HepG2 (cell line): Measurements from ENCODE around the gene TXN. TPM values are rescaled to one million over a fixed set of nuclear protein-coding genes. Genes with fewer than 3 reads are reported as not detected.
A peak's percentile ranks its signal among the peaks of the same experiment; 100 is the strongest.

ENCODE experiments used
- ATAC-seq: fragments of 200-7000 bp; cut with Tn5 transposase; 3 replicates; pipeline ENCODE4 v1.9.1; 2020; ENCODE audit warnings: mild to moderate bottlenecking, moderate library complexity
- BruUV-seq: library from RNA; stranded (reverse); fragments of 400-500 nt; replicated peaks from 2 replicates; lab custom pipeline; 2021; lab: Mats Ljungman, UMichigan
- CTCF ChIA-PET: fragments of 300-600 bp; formaldehyde crosslinking; extraction: SDS; loops from one replicate; lab custom pipeline; 2021; ENCODE audit warnings: low total read pairs, inconsistent platforms, low intra/inter-chr PET ratio; lab: Yijun Ruan, JAX
- POLR2A ChIA-PET: fragments of 350-600 bp; sonication (Branson Sonifier 250); formaldehyde crosslinking; loops from one replicate; lab custom pipeline; 2020; ENCODE audit warnings: antibody characterized with exemption, inconsistent platforms; lab: Yijun Ruan, JAX
- DNase-seq: peaks from one replicate; pipeline ENCODE4 v3.0.0-alpha.2; 2015; ENCODE audit warnings: low spot score
- FAIRE-seq: peaks from 3 replicates; lab custom pipeline; 2011; peaks lifted over from hg19 to GRCh38; lab: Jason Lieb, UNC
- H2AFZ ChIP-seq: one replicate; pipeline ENCODE4 v1.6.1; 2011; ENCODE audit warnings: low read length, inconsistent platforms
- H3K27ac ChIP-seq: fragments of 300-600 bp; 3 replicates; pipeline ENCODE4 v1.8.0; 2011; ENCODE audit warnings: mixed run types, mild to moderate bottlenecking, mixed read lengths, low read length, inconsistent platforms; ENCODE audit not compliant: insufficient read depth; ENCODE audit errors: extremely low read length
- H3K27me3 ChIP-seq, 2 experiments: fragments of 200-600 bp in 1 of 2; 2 replicates in 1 of 2; 3 replicates in 1 of 2; pipeline versions ENCODE4 v1.6.0 to v1.8.0; 2011; ENCODE audit warnings: low read length in 2 of 2, mild to moderate bottlenecking in 2 of 2, moderate library complexity in 2 of 2, inconsistent platforms in 1 of 2; ENCODE audit not compliant: insufficient read depth in 2 of 2, control insufficient read depth in 1 of 2
- H3K36me3 ChIP-seq, 2 experiments: fragments of 200-600 bp in 1 of 2; replicated peaks in 1 of 2; 2 replicates in 1 of 2; 3 replicates in 1 of 2; pipeline versions ENCODE4 v1.5.1 to v1.8.0; 2011; ENCODE audit warnings: low read length in 2 of 2, inconsistent platforms in 1 of 2; ENCODE audit not compliant: insufficient read depth in 2 of 2, control insufficient read depth in 1 of 2
- H3K4me1 ChIP-seq: 2 replicates; pipeline ENCODE4 v1.5.1; 2012; ENCODE audit warnings: low read length, inconsistent platforms; ENCODE audit not compliant: insufficient read depth
- H3K4me2 ChIP-seq: 2 replicates; pipeline ENCODE4 v1.6.0; 2011; ENCODE audit warnings: low read depth, low read length, inconsistent platforms
- H3K4me3 ChIP-seq, 3 experiments: fragments of 200-600 bp in 1 of 3; sonication (generic), shearing (Covaris generic) in 1 of 3; replicated peaks in 1 of 3; 2 replicates each; pipeline ENCODE4 v1.5.1; 2011 to 2016; ENCODE audit warnings: low read length in 3 of 3, inconsistent platforms in 2 of 3, low read depth in 2 of 3, mild to moderate bottlenecking in 2 of 3, control low read depth in 1 of 3, mixed read lengths in 1 of 3; ENCODE audit not compliant: insufficient read depth in 1 of 3
- H3K79me2 ChIP-seq: one replicate; pipeline ENCODE4 v1.6.1; 2011; ENCODE audit warnings: low read length, inconsistent platforms; ENCODE audit not compliant: insufficient read depth
- H3K9ac ChIP-seq: 2 replicates; pipeline ENCODE4 v1.6.0; 2011; ENCODE audit warnings: mild to moderate bottlenecking, low read depth, low read length, inconsistent platforms; ENCODE audit not compliant: insufficient read depth
- H3K9me3 ChIP-seq: 2 replicates; pipeline ENCODE4 v1.5.1; 2012; ENCODE audit warnings: mild to moderate bottlenecking, low read length
- H4K20me1 ChIP-seq: 2 replicates; pipeline ENCODE4 v1.6.0; 2011; ENCODE audit warnings: inconsistent platforms, mild to moderate bottlenecking, low read length, moderate library complexity; ENCODE audit not compliant: insufficient read depth
- CEBPG ChIP-seq: IDR thresholded peaks from 2 replicates; pipeline ENCODE4 v1.6.1; 2016
- CENPX ChIP-seq: sonication (generic); formaldehyde crosslinking; IDR thresholded peaks from 2 replicates; pipeline ENCODE4 v1.9.0; 2021; ENCODE audit warnings: mild to moderate bottlenecking, missing genetic modification reagents, moderate library complexity
- FOXA3 ChIP-seq: IDR thresholded peaks from 2 replicates; pipeline ENCODE4 v1.6.1; 2016; ENCODE audit warnings: missing genetic modification reagents, missing compliant biosample characterization
- FOXC1 ChIP-seq: sonication (generic); formaldehyde crosslinking; IDR thresholded peaks from 2 replicates; pipeline ENCODE4 v1.8.0; 2022; ENCODE audit warnings: mild to moderate bottlenecking, missing genetic modification reagents, borderline replicate concordance
- FOXM1 ChIP-seq: sonication (generic); formaldehyde crosslinking; IDR thresholded peaks from 2 replicates; pipeline ENCODE4 v1.5.0; 2020; ENCODE audit warnings: missing genetic modification reagents
- KLF6 ChIP-seq: IDR thresholded peaks from 2 replicates; pipeline ENCODE4 v1.8.0; 2016; ENCODE audit warnings: missing biosample characterization, missing genetic modification reagents
- PHF5A ChIP-seq: IDR thresholded peaks from one replicate; pipeline ENCODE4 v1.6.1; 2018; ENCODE audit warnings: low read depth, missing genetic modification reagents; ENCODE audit not compliant: unreplicated experiment
- TEAD2 ChIP-seq: sonication (generic); formaldehyde crosslinking; IDR thresholded peaks from 2 replicates; pipeline ENCODE4 v1.9.0; 2021; ENCODE audit warnings: missing genetic modification reagents
- ZNF121 ChIP-seq: sonication (generic); formaldehyde crosslinking; IDR thresholded peaks from 2 replicates; pipeline ENCODE4 v1.5.0; 2020; ENCODE audit warnings: mild to moderate bottlenecking, missing genetic modification reagents
- ZNF24 ChIP-seq: fragments of 450-650 bp; IDR thresholded peaks from 2 replicates; pipeline ENCODE4 v1.6.1; 2017; ENCODE audit warnings: antibody characterized with exemption, mild to moderate bottlenecking
- ZNF556 ChIP-seq: sonication (generic); formaldehyde crosslinking; IDR thresholded peaks from 2 replicates; pipeline ENCODE4 v1.4.0; 2020; ENCODE audit warnings: mild to moderate bottlenecking, missing genetic modification reagents, borderline replicate concordance
- WGBS: methylation state at CpG from one replicate; pipeline ENCODE4 v1.1.6; 2017; ENCODE audit warnings: low lambda C conversion rate; 5-methylcytosine and 5-hydroxymethylcytosine counted together
- in situ Hi-C: cut with HindIII; loops from 2 replicates; pipeline ENCODE4 v1.10.0; 2017; ENCODE audit warnings: low pct_unique_long_range_greater_than_20kb; ENCODE audit not compliant: extremely low pct_ligation_motif_present
- intact Hi-C: fragments of 100-400 bp; cut with micrococcal nuclease; formaldehyde crosslinking; loops from one replicate; pipeline ENCODE4 v1.10.0; 2022; ENCODE audit not compliant: unreplicated experiment
- polyA plus RNA-seq, 8 experiments: library from polyadenylated mRNA; depleted of rRNA in 3 of 8; stranded (reverse) in 7 of 8; unstranded in 1 of 8; fragments of >200 nt; fragmentation: Illumina TruSeq in 4 of 8; extraction: Trizol in 4 of 8; gene quantifications; 2 replicates each; pipeline versions ENCODE4 v1.2.1 to v1.2.3, GENCODE V29; 2011 to 2016; ENCODE audit warnings: low read depth in 4 of 8, missing spikeins in 1 of 8, mixed read lengths in 1 of 8; ENCODE audit not compliant: insufficient read depth in 1 of 8
- total RNA-seq, 5 experiments: library from RNA; depleted of rRNA; stranded (reverse); fragments of >200 nt; fragmentation: Illumina TruSeq; extraction: Trizol; gene quantifications; 2 replicates each; pipeline ENCODE4 v1.2.3, GENCODE V29; 2016; ENCODE audit warnings: low read depth in 1 of 5
- TF ChIP-seq, protein P1 (sequence below): sonication (generic); formaldehyde crosslinking; IDR thresholded peaks from 2 replicates; pipeline ENCODE4 v1.4.0; 2020; ENCODE audit warnings: missing genetic modification reagents
- TF ChIP-seq, protein P2 (sequence below): sonication (generic); formaldehyde crosslinking; IDR thresholded peaks from 2 replicates; pipeline ENCODE4 v1.4.0; 2020; ENCODE audit warnings: missing genetic modification reagents, borderline replicate concordance
- TF ChIP-seq, protein P3 (sequence below): sonication (generic); formaldehyde crosslinking; IDR thresholded peaks from 2 replicates; pipeline ENCODE4 v1.4.0; 2020; ENCODE audit warnings: mild to moderate bottlenecking, missing genetic modification reagents
- TF ChIP-seq, protein P4 (sequence below): sonication (generic); formaldehyde crosslinking; IDR thresholded peaks from 2 replicates; pipeline ENCODE4 v1.5.1; 2020; ENCODE audit warnings: mild to moderate bottlenecking, missing genetic modification reagents, borderline replicate concordance

TXN gene
- total and polyA plus RNA-seq, 2 of the 13 experiments (the other 11 are each of a cell fraction or from before 2014, with no cell fraction given), result 364 to 470 TPM

DNA sequence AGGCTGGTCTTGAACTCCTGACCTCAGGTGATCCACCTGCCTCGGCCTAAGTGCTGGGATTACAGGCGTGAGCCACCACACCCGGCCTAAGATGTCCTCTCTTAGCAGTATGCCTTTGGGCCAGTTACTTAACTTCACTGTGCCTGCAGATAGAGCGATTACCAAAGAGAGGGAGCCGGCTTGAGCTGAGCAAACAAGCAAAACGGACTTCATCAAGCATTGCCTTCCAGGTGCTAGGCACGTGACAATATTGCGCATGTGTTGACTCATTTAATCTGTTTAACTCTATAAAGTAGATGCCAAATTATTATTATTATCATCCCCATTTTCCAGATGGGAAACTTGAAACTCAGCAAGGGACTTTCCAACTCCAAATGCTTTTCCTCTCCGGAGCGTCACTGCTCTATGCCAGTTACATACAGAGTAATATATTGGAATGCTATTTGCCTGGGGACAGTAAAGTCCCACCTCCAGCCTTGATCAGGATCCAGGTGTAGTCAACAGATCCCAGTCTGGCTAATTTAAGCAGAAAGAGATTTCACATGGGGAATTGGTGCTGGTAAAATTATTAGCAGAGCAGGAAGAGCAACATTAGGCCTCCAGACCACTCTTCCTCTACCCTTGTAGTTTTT is 42.8 kb downstream of the TXN start:
- ATAC-seq (peak; percentile 69), FAIRE-seq (peak; percentile 70), DNase-seq (peak; percentile 57)
- ChIA-PET CTCF (no interaction called here), POLR2A (interaction anchor here (1.5 to 2.9 kb wide), 6 partner anchors 16 to 43 kb away, joined by 4 to 31 read pairs (median 11); partner anchors contain the start of gene TXN)
- Histone ChIP-seq H3K9ac (peak overlapping the region; percentile 53), H3K4me1 (peaks cover 64% of the 10 kb centered on the region), H3K4me2 (peak overlapping the region; percentile 77), H2AFZ (peak overlapping the region; percentile 43), H3K9me3 (no peaks in the 10 kb centered on the region), H3K4me3 (peak overlapping the region in 2 of 3 experiments; percentile 5 to 48; a peak in 2 of 6 replicates), H4K20me1 (no peaks in the 10 kb centered on the region), H3K36me3 (no peaks in the 10 kb centered on the region), H3K27me3 (no peaks in the 10 kb centered on the region), H3K79me2 (no peaks in the 10 kb centered on the region), H3K27ac (peak overlapping the region; percentile 57)
- in situ Hi-C loops, result no loop called here
- 23% methylated on average over 9 of the region's 10 CpGs for WGBS
- BruUV-seq, result no TSS peak
- intact Hi-C loops, result loop anchor here (2.0 kb wide), 1 partner anchor 15 kb away; no protein-coding TSS in a partner anchor
- TF ChIP-seq TEAD2 (CRISPR knock-in tag), result no peak
- no peak for TF ChIP-seq PHF5A (CRISPR knock-in tag)
- TF ChIP-seq, protein P1, sequence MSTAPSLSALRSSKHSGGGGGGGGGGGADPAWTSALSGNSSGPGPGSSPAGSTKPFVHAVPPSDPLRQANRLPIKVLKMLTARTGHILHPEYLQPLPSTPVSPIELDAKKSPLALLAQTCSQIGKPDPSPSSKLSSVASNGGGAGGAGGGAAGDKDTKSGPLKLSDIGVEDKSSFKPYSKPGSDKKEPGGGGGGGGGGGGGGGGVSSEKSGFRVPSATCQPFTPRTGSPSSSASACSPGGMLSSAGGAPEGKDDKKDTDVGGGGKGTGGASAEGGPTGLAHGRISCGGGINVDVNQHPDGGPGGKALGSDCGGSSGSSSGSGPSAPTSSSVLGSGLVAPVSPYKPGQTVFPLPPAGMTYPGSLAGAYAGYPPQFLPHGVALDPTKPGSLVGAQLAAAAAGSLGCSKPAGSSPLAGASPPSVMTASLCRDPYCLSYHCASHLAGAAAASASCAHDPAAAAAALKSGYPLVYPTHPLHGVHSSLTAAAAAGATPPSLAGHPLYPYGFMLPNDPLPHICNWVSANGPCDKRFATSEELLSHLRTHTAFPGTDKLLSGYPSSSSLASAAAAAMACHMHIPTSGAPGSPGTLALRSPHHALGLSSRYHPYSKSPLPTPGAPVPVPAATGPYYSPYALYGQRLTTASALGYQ, result no peak
- TF ChIP-seq CEBPG (CRISPR knock-in tag), result peak; percentile 69
- TF ChIP-seq CENPX (CRISPR knock-in tag), result no peak
- peak; percentile 66 for TF ChIP-seq FOXA3 (CRISPR knock-in tag)
- no peak for TF ChIP-seq ZNF556 (CRISPR knock-in tag)
- TF ChIP-seq, protein P2, sequence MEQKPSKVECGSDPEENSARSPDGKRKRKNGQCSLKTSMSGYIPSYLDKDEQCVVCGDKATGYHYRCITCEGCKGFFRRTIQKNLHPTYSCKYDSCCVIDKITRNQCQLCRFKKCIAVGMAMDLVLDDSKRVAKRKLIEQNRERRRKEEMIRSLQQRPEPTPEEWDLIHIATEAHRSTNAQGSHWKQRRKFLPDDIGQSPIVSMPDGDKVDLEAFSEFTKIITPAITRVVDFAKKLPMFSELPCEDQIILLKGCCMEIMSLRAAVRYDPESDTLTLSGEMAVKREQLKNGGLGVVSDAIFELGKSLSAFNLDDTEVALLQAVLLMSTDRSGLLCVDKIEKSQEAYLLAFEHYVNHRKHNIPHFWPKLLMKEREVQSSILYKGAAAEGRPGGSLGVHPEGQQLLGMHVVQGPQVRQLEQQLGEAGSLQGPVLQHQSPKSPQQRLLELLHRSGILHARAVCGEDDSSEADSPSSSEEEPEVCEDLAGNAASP (CRISPR knock-in tag), result no peak
- peak; percentile 49; the same call in 1 of the 2 replicates for TF ChIP-seq ZNF121
- TF ChIP-seq FOXM1 (CRISPR knock-in tag), result no peak
- TF ChIP-seq, protein P3, sequence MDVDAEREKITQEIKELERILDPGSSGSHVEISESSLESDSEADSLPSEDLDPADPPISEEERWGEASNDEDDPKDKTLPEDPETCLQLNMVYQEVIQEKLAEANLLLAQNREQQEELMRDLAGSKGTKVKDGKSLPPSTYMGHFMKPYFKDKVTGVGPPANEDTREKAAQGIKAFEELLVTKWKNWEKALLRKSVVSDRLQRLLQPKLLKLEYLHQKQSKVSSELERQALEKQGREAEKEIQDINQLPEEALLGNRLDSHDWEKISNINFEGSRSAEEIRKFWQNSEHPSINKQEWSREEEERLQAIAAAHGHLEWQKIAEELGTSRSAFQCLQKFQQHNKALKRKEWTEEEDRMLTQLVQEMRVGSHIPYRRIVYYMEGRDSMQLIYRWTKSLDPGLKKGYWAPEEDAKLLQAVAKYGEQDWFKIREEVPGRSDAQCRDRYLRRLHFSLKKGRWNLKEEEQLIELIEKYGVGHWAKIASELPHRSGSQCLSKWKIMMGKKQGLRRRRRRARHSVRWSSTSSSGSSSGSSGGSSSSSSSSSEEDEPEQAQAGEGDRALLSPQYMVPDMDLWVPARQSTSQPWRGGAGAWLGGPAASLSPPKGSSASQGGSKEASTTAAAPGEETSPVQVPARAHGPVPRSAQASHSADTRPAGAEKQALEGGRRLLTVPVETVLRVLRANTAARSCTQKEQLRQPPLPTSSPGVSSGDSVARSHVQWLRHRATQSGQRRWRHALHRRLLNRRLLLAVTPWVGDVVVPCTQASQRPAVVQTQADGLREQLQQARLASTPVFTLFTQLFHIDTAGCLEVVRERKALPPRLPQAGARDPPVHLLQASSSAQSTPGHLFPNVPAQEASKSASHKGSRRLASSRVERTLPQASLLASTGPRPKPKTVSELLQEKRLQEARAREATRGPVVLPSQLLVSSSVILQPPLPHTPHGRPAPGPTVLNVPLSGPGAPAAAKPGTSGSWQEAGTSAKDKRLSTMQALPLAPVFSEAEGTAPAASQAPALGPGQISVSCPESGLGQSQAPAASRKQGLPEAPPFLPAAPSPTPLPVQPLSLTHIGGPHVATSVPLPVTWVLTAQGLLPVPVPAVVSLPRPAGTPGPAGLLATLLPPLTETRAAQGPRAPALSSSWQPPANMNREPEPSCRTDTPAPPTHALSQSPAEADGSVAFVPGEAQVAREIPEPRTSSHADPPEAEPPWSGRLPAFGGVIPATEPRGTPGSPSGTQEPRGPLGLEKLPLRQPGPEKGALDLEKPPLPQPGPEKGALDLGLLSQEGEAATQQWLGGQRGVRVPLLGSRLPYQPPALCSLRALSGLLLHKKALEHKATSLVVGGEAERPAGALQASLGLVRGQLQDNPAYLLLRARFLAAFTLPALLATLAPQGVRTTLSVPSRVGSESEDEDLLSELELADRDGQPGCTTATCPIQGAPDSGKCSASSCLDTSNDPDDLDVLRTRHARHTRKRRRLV (CRISPR knock-in tag), result no peak
- 0 out of 2 replicates have a peak, but pooled peaks have one; percentile 32 for TF ChIP-seq KLF6 (CRISPR knock-in tag)
- TF ChIP-seq ZNF24, result no peak
- TF ChIP-seq, protein P4, sequence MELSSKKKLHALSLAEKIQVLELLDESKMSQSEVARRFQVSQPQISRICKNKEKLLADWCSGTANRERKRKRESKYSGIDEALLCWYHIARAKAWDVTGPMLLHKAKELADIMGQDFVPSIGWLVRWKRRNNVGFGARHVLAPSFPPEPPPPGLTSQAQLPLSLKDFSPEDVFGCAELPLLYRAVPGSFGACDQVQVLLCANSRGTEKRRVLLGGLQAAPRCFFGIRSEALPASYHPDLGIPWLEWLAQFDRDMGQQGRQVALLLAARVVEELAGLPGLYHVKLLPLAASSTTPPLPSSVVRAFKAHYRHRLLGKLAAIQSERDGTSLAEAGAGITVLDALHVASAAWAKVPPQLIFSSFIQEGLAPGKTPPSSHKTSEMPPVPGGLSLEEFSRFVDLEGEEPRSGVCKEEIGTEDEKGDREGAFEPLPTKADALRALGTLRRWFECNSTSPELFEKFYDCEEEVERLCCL (CRISPR knock-in tag), result no peak
- TF ChIP-seq FOXC1 (CRISPR knock-in tag), result peak; percentile 38; the same call in 1 of the 2 replicates
